Lung (tissue), 12 donors: ENCODE data around the gene CD247. TPM values are rescaled to one million over a fixed set of nuclear protein-coding genes. Genes with fewer than 3 reads are reported as not detected.

Experiments used
- ATAC-seq: fragments of 200-7000 bp; cut with Tn5 transposase; one replicate; pipeline ENCODE4 v1.9.1; 2020; ENCODE audit warnings: moderate number of reproducible peaks; ENCODE audit not compliant: insufficient read depth, low FRiP score
- DNase-seq, 3 donors: peaks; one replicate each; pipeline ENCODE4 v3.0.0-alpha.2; 2013 to 2017
- H3K27ac ChIP-seq, 2 donors: one replicate each; pipeline ENCODE4 v1.5.1; 2013; ENCODE audit warnings: mild to moderate bottlenecking in 2 of 2, moderate library complexity in 2 of 2, control low read depth in 1 of 2, inconsistent platforms in 1 of 2, low read depth in 1 of 2, low read length in 1 of 2
- H3K27me3 ChIP-seq, 3 donors: one replicate each; pipeline ENCODE4 v1.5.1; 2013; ENCODE audit warnings: low read length in 2 of 3; ENCODE audit not compliant: control insufficient read depth in 3 of 3, insufficient read depth in 3 of 3
- H3K36me3 ChIP-seq, 4 donors: one replicate each; pipeline ENCODE4 v1.5.1; 2013; ENCODE audit warnings: low read length in 4 of 4, mild to moderate bottlenecking in 1 of 4, moderate library complexity in 1 of 4; ENCODE audit not compliant: control insufficient read depth in 4 of 4, insufficient read depth in 4 of 4
- H3K4me1 ChIP-seq, 5 donors: one replicate each; pipeline ENCODE4 v1.5.1; 2013; ENCODE audit warnings: low read length in 5 of 5, mild to moderate bottlenecking in 2 of 5, moderate library complexity in 1 of 5; ENCODE audit not compliant: control insufficient read depth in 5 of 5, insufficient read depth in 5 of 5
- H3K4me3 ChIP-seq: one replicate; pipeline ENCODE4 v1.5.1; 2013; ENCODE audit warnings: mild to moderate bottlenecking, control low read depth, moderate library complexity
- H3K9ac ChIP-seq, 2 donors: one replicate each; pipeline ENCODE4 v1.5.1; 2013; ENCODE audit warnings: low read length in 2 of 2, control low read depth in 1 of 2; ENCODE audit not compliant: insufficient read depth in 1 of 2
- H3K9me3 ChIP-seq, 4 donors: one replicate each; pipeline ENCODE4 v1.5.1; 2013; ENCODE audit warnings: low read length in 3 of 4, mild to moderate bottlenecking in 1 of 4, moderate library complexity in 1 of 4; ENCODE audit not compliant: control insufficient read depth in 4 of 4, insufficient read depth in 3 of 4
- CTCF ChIP-seq: IDR thresholded peaks from 2 replicates; pipeline ENCODE4 v1.5.1; 2012; ENCODE audit warnings: mild to moderate bottlenecking; ENCODE audit errors: control extremely low read depth, extremely low read depth
- WGBS, 2 donors: extraction: QIAGEN DNeasy Blood & Tissue Kit; methylation state at CpG; one replicate each; pipeline ENCODE4 v1.1.7; 2013; 5-methylcytosine and 5-hydroxymethylcytosine counted together
- polyA plus RNA-seq, 2 donors: library from polyadenylated mRNA; stranded (reverse); fragments of 200-250 nt; gene quantifications; one replicate each; pipeline ENCODE4 v1.2.1, GENCODE V29; 2013
- total RNA-seq, 2 donors: library from RNA; depleted of rRNA in 1 of 2; stranded (reverse); fragments of >200 nt in 1 of 2; gene quantifications; one replicate each; pipeline ENCODE4 v1.2.1, GENCODE V29; 2014 to 2021
- donor health status: control.
- donor health status: control.
- donor health status: Bipolar disorder and iron deficiency.
- donor health status: healthy.
- donor health status: DM: yes; HTN: yes; CAD: no.

Gene CD247
- total and polyA plus RNA-seq, 4 donors, result 3.4 to 5.9 (median 3.8) TPM

- no peaks in the 10 kb centered on the region for H3K36me3 ChIP-seq
- H3K4me3 ChIP-seq, result no peak overlapping the region
- WGBS, 2 donors, result 97 to 98% methylated on average over 14 of the region's 14 CpGs
- DNase-seq (no peak), ATAC-seq (no peak)
- no peak overlapping the region for H3K9ac ChIP-seq
- no peaks in the 10 kb centered on the region for H3K9me3 ChIP-seq
- no peak overlapping the region for H3K27ac ChIP-seq
- peaks cover 0 to 13% (median 2%) of the 10 kb centered on the region in 3 donors for H3K27me3 ChIP-seq
- TF ChIP-seq CTCF, result no peak
- H3K4me1 ChIP-seq, result peaks cover 0 to 3% (median 0%) of the 10 kb centered on the region in 5 donors
Observed at GRCh38 chr1:167460836-167461235, 57.5 kb downstream of the CD247 start.

DNA sequence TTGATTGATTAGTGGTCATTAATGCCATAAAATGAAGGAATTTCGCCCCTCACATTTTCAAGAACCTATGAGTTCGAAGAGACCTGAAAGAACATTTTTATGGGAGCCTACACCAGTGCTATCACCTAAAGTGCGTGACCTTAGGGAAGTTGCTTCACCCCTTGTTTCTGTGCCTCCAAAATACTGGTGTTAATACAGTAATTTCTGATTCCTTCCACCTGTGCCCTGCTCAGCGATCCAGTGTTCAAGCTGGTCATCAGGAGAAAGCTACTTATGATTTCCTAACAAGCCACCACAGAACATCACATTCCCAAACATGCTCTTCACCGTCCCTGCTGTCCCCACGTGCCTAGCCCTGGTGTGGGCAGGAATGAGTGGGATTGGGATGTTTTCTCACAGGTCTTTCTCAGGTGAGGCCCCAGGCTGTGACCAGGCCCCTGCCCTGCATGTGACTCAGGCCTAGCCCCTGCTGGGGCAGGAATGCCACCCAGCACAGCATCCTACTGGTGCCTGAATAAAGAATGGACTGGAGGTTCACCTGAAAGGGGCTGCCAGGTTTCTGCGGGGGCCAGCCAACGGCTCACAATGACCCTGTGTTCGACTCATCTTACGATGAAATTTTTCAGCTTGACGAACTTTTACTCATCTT, 60.3 kb downstream of the CD247 start:
- ATAC-seq, result no peak
- Histone ChIP-seq H3K4me3 (no peak overlapping the region), H3K9ac (no peak overlapping the region), H3K27me3 (peaks cover 0 to 16% (median 11%) of the 10 kb centered on the region in 3 donors), H3K9me3 (no peaks in the 10 kb centered on the region), H3K27ac (no peak overlapping the region), H3K4me1 (peaks cover 0 to 2% (median 0%) of the 10 kb centered on the region in 5 donors), H3K36me3 (no peaks in the 10 kb centered on the region)
- no peak for DNase-seq
- 78% methylated on average over 11 of the region's 11 CpGs for WGBS, 2 donors
- no peak for TF ChIP-seq CTCF

- 89 to 95% methylated on average over 8 of the region's 8 CpGs for WGBS, 2 donors
Observed at GRCh38 chr1:167456926-167457325, 61.4 kb downstream of the CD247 start.

More at GRCh38 chr1:167456926-167457325, 61.4 kb downstream of the CD247 start:
- no peak overlapping the region for H3K9ac ChIP-seq
- peaks cover 0 to 2% (median 0%) of the 10 kb centered on the region in 5 donors for H3K4me1 ChIP-seq
- ATAC-seq (no peak), DNase-seq (no peak)
- no peak for TF ChIP-seq CTCF
- peaks cover 0 to 21% (median 17%) of the 10 kb centered on the region in 3 donors for H3K27me3 ChIP-seq
- no peaks in the 10 kb centered on the region for H3K36me3 ChIP-seq
- no peak overlapping the region for H3K4me3 ChIP-seq
- H3K9me3 ChIP-seq, result no peaks in the 10 kb centered on the region
- no peak overlapping the region for H3K27ac ChIP-seq
